ENCODE results near the gene B3GLCT.
"Not testable (repeated sequence)": the region's sequence is repeated elsewhere in the genome, so short reads cannot be mapped to it uniquely, and the experiment has no call there.

B3GLCT gene

DNA sequence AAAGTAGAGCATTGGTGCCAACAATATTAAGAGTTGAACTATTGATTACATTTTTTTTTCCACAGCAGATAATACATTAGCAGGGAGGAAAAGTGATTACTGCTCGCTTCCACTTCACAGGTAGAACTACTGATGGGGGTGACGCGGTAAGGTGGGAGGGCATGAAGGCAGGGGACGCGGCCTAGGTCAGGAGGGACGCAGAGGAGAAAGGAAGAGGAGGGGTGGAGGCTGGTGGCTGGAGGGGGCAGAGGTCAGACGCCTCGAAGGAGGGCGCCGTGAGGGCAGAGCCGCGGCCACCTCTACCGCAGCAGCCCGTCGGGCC, 287 bp upstream of the B3GLCT start:
- Mint-ChIP-seq H3K27ac (peak overlapping the region; percentile 79), H3K4me1 (peaks cover 12 to 39% of the 10 kb centered on the region in 2 donors), H3K36me3 (peaks cover 0 to 3% of the 10 kb centered on the region in 2 donors), H3K27me3 (no peaks in the 10 kb centered on the region), H3K4me3 (peak overlapping the region; percentile 82 to 89), H3K9me3 (no peaks in the 10 kb centered on the region)
- DNase-seq = no peak
- peak; percentile 37 for ATAC-seq (replicated peaks)

DNA sequence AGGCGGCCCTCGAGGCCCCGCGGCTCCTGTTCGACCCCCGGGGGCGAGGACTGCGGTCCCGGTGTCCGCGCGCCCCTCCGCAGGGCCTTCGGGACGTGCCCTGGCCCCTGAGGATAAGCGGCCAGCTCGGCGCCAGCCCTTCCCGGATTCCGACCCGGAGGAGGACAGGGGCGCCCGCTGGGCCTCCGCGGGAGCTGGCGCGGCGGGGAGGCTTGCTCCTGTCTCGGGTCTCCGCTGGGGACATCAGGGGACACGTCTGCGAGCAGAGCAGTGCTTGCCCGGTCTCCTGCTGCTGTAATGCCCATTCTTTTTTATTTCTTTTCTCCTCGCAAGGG, 829 bp downstream of the B3GLCT start:
- peak overlapping the region; percentile 61 to 89 for H3K4me3 Mint-ChIP-seq
- no peaks in the 10 kb centered on the region for H3K9me3 Mint-ChIP-seq
- H3K27me3 Mint-ChIP-seq = no peaks in the 10 kb centered on the region
- peak; percentile 20 to 36 for ATAC-seq (replicated peaks)
- peaks cover 16 to 44% of the 10 kb centered on the region in 2 donors for H3K4me1 Mint-ChIP-seq
- H3K36me3 Mint-ChIP-seq = no peaks in the 10 kb centered on the region
- peak; percentile 39 for DNase-seq
- H3K27ac Mint-ChIP-seq = no peak overlapping the region

DNA sequence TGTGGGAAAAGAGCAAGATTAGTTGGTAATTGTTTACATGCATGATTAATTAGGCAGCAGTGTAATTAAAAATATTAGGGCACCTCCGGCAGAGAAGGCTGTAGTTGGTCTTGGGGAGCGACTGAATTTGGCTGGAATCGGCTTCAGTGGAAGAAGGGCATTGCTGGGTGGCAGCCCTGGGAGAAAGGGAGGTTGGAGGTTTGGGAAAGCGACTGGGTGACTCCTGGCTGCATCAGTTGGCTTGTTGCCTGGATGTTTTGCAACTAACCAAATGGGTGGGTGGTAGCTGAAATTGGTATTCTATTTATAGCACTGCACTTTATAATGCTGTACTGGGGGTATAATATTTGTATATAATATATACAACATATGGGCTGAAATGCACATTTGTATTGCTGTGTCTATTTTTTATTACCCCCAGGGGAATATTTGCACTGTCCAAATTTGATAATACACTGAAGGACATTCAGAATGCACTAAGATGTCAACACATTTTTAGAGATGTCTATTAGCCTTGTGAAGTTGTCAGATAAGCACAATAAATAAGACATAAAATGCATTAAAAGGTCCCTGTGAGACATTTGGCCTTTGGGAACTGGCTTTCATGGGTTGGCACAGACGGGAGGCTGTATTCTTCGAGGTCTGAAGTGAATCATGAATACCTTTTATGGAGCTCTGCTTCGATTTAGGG, 1.7 kb downstream of the B3GLCT start:
- no peak for DNase-seq
- Mint-ChIP-seq H3K36me3 (no peaks in the 10 kb centered on the region), H3K27me3 (no peaks in the 10 kb centered on the region), H3K4me3 (peak overlapping the region; percentile 61 to 89), H3K9me3 (no peaks in the 10 kb centered on the region), H3K27ac (peak overlapping the region; percentile 42), H3K4me1 (peaks cover 16 to 44% of the 10 kb centered on the region in 2 donors)
- no peak for ATAC-seq (replicated peaks)

DNA sequence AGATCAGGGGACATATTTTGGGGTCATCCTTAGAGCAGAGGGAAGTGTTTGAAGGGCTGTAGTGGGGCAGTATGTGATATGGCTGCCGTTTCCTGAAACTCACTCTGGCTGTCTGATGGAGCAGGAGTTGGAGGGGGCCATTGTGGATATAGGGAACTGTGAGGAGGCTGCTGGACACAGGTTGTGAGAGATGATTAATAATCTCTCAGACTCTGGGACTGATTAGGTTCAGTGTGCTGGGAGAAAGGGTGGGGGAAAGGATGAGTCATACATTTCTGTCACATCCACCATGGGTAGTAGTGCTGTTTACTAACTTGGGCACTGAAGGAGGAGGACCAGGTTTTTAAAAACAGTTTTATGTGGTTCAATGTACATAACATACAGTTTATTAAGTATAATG, 4.8 kb downstream of the B3GLCT start:
- H3K4me1 Mint-ChIP-seq = peaks cover 15 to 48% of the 10 kb centered on the region in 2 donors
- no peak overlapping the region for H3K27ac Mint-ChIP-seq
- DNase-seq (no peak), ATAC-seq (replicated peaks) (peak; percentile 12 to 28)
- H3K36me3 Mint-ChIP-seq = no peaks in the 10 kb centered on the region
- H3K4me3 Mint-ChIP-seq = no peak overlapping the region
- H3K9me3 Mint-ChIP-seq = no peaks in the 10 kb centered on the region
- no peaks in the 10 kb centered on the region for H3K27me3 Mint-ChIP-seq

DNA sequence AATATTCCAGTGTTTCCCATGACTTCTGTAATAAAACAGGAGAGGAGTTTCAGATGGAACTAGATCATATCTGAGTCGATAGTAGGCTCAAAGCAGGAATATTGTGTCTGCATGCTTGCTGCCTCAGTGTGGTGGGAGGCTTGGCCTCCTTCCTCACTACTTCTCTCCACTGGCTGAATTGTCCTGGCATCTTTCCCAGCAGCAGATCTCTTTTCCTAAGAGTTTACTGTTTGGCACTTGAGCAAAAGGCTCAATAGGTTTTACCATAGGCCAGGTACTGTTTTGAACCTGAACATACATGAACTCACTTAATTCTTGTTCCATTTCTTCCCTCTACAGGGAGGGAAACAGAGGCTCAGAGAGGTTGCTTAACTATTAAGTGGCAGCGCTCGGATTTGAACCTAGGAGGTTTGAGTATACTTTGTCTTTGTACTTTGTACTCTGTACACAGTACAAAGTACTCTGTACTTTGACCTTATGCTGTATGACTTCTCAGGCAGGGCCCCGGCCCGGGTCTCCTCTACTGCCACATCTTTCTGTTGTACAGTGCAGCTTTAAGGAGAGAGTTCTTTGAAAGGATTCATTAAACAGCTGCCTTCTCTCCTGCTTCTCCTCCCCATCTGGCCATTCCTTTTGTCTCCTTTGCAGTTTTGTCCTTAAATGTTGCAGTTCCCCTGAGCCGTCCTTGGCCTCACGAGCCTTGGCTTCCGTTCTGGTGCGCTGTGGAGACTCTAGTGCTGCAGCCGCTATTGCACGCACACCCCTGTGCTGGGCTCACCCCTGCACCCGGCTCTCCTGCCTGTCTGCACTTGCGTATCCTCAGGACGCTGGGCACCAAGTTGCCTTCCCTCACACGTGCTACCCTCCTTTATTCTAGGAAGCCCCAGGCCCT, 8.1 kb downstream of the B3GLCT start:
- Mint-ChIP-seq H3K9me3 (no peaks in the 10 kb centered on the region), H3K4me1 (peaks cover 10 to 30% of the 10 kb centered on the region in 2 donors), H3K27ac (no peak overlapping the region), H3K36me3 (no peaks in the 10 kb centered on the region), H3K4me3 (no peak overlapping the region), H3K27me3 (no peaks in the 10 kb centered on the region)
- DNase-seq (no peak), ATAC-seq (replicated peaks) (no peak)

DNA sequence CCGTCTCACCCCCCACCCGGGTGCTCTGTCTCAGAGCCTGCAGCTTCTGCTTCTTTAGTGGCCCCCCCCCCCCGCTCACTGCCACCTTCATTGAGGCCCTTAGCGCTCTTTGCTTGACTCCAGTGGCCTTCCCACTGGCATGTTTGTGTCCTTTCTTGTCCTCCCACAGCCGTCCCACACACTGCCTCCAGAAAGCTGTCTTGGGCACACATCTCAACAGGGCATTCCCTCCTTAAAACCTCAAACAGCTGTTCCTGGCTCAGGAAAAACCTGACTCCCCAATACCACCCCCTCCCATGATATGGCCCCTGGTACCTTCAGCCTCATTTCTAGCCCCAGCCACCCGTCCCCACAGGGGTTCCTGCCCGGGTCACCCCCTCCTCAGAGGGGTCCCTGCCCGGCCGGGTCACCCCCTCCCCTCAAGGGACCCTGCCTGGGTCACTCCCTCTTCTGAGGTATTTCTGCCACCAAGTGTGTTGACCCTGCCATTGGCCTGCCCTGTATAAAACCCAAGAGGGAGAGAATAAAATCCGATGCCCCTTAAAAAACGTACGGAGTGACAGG, 8.9 kb downstream of the B3GLCT start:
- H3K4me3 Mint-ChIP-seq = no peak overlapping the region
- no peaks in the 10 kb centered on the region for H3K27me3 Mint-ChIP-seq
- peaks cover 12 to 28% of the 10 kb centered on the region in 2 donors for H3K4me1 Mint-ChIP-seq
- no peak overlapping the region for H3K27ac Mint-ChIP-seq
- H3K36me3 Mint-ChIP-seq = no peaks in the 10 kb centered on the region
- no peaks in the 10 kb centered on the region for H3K9me3 Mint-ChIP-seq
- no peak for ATAC-seq (replicated peaks)
- DNase-seq = no peak

DNA sequence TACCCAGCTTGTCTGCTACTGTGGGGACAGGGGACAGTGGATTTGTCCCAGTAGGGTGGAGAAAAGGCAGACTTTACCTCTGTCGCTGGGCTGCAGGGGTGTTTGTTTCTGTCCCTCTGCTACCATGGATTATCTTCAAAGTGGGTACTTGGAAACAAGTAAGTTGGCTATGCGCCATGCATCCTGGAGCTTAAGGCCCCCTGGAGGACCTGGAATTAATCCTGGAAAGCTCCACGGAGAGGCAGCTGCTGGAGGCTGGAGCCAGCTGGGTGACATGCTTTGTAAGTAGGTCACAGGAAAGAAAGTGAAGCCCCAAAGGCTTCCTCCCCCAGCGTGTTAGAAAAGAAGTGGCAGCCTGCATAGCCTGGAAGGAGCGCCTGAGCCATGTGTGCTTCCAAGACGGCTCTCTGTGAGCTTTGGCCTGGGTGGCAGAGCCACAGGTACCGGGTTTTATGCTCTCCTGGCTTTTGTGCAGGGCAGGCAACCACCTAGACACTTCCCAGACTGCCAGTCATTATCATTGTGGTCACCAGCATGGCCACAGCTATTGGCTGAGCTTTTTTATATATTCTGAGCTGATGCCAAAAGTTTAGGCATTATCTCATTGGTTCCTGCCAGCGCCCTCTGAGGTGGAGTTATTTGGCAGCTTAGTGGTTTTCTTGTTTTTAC, 9.5 kb downstream of the B3GLCT start:
- no peaks in the 10 kb centered on the region for H3K27me3 Mint-ChIP-seq
- DNase-seq (no peak), ATAC-seq (replicated peaks) (peak; percentile 22 to 31)
- H3K4me1 Mint-ChIP-seq = peaks cover 13 to 28% of the 10 kb centered on the region in 2 donors
- no peaks in the 10 kb centered on the region for H3K36me3 Mint-ChIP-seq
- no peak overlapping the region for H3K4me3 Mint-ChIP-seq
- no peak overlapping the region for H3K27ac Mint-ChIP-seq
- no peaks in the 10 kb centered on the region for H3K9me3 Mint-ChIP-seq

DNA sequence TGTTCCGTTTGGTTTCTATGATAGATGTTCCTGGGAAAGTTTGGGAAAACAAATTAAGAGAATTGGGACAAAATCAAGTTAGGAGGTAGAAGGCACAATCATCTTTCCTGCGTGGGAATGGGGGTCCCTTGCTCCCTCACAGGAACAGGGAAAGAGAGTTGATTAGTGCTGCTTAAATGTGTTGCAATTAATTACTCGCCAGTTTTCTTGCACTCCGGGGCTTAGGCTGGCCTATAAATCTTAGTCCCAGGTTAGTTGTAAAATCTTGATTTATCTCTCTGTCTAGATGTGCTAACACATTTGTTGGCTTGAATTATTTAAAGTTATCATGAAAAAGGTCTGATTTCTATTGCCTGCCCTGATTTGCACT, 10.1 kb downstream of the B3GLCT start:
- Mint-ChIP-seq H3K4me3 (no peak overlapping the region), H3K36me3 (no peaks in the 10 kb centered on the region), H3K27me3 (no peaks in the 10 kb centered on the region), H3K27ac (no peak overlapping the region), H3K9me3 (no peaks in the 10 kb centered on the region), H3K4me1 (peaks cover 12 to 27% of the 10 kb centered on the region in 2 donors)
- DNase-seq (no peak), ATAC-seq (replicated peaks) (no peak)

DNA sequence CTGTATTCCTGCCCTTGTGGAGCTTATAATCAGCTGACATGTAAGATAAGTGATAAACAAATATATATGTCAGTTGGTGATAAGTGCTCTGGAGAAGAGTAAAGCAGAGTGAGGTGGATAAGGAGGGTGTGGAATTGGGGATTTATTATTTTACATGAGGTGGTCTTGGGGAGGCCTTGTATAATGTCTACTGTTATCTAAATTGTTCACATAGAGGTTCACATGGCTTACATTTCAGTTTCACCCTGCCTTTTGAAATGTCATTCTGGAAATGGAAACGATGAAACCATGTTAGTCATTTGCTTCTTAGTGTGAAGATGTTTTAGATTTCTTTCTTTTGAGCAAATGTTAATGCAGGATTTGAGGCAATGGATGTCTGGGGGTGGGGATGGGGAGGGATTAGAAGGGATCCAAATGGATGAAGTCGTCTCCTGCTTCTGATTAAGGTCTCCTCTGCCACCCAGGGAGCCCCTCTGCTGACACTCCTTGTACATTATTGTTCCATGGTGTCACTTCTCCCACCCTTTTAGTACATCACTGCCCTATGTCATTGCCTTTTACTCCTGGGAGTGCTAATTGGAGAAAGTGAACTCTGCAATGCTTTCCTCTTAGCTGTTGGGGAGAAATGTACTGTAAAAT, 14.0 kb downstream of the B3GLCT start:
- Mint-ChIP-seq H3K36me3 (peaks cover 0 to 9% of the 10 kb centered on the region in 2 donors), H3K9me3 (no peaks in the 10 kb centered on the region), H3K4me1 (peaks cover 8 to 20% of the 10 kb centered on the region in 2 donors), H3K4me3 (no peak overlapping the region), H3K27me3 (no peaks in the 10 kb centered on the region), H3K27ac (no peak overlapping the region)
- ATAC-seq (replicated peaks) = no peak
- DNase-seq = no peak

DNA sequence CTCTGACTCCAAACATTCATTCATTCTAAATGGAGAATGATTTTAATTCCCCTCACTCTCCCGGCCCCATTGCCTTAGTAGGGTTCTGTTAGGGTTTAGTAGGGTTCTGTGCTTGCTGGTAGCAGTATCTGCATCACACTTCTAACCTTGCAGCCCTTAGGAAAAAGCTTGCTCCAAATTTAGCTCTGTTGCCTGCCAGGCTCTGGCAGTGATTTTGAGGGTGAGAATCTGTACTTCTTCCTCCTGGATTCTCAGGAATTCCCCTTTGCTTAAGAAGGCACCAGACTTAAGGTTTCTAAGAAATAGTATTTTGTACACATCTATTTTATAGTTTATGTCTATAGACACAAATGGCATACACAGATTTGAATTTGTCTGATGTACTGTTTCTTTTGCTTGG, 14.7 kb downstream of the B3GLCT start:
- H3K4me3 Mint-ChIP-seq = no peak overlapping the region
- H3K27me3 Mint-ChIP-seq = no peaks in the 10 kb centered on the region
- no peak for ATAC-seq (replicated peaks)
- peaks cover 8 to 19% of the 10 kb centered on the region in 2 donors for H3K4me1 Mint-ChIP-seq
- no peaks in the 10 kb centered on the region for H3K9me3 Mint-ChIP-seq
- no peak for DNase-seq
- no peak overlapping the region for H3K27ac Mint-ChIP-seq
- peaks cover 0 to 9% of the 10 kb centered on the region in 2 donors for H3K36me3 Mint-ChIP-seq

DNA sequence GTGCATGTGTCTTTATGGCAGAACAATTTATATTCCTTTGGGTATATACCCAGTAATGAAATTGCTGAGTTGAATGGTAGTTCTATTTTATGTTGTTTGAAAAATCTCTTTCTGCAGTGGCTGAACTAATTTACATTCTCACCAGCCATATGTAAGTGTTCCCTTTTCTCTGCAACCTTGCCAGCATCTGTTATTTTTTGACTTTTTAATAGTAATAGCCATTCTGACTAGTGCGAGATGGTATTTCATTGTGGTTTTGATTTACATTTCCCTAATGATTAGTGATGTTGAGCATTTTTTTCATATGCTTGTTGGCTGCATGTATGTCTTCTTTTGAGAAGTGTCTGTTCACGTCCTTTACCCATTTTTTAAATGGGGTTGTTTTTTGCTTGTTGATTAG, 17.1 kb downstream of the B3GLCT start:
- not testable (repeated sequence) for H3K27ac Mint-ChIP-seq; DNase-seq; ATAC-seq (replicated peaks); H3K4me3 Mint-ChIP-seq; H3K27me3 Mint-ChIP-seq; H3K9me3 Mint-ChIP-seq; H3K36me3 Mint-ChIP-seq
- peaks cover 8 to 14% of the 10 kb centered on the region in 2 donors for H3K4me1 Mint-ChIP-seq

DNA sequence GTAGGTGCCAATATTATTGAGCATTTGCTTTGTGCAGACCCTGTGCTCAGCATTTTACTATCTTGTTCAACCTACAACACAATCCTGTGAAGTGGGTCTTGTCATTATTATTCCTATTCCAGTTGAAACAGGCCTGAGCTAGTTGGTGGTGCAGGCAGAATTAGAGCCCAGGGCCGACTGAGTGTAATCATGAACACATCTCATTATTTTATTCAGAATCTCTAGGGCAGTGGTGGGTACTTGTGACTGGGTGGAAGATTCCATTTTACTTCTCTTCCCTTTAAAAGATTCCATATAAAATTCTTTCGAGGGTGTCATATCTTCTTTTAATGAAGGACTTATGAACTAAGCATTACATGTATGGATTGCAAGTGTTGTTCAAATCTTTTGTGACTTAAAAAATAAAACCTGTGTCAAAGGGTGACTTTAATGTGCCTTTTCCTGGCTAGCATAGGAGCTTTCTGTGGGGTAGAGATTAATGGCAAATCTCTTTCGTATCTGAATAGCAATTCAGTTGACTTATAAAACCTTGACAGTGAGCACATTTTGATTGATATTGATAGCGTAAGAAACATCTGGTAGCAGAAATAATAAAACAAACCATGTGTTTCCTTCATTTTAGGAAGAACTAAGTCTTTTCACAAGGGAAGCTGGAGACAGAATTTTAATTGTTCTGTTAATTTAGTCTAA, 20.3 kb downstream of the B3GLCT start:
- DNase-seq = no peak
- no peaks in the 10 kb centered on the region for H3K27me3 Mint-ChIP-seq
- no peaks in the 10 kb centered on the region for H3K9me3 Mint-ChIP-seq
- H3K4me3 Mint-ChIP-seq = no peak overlapping the region
- H3K4me1 Mint-ChIP-seq = peaks cover 7 to 13% of the 10 kb centered on the region in 2 donors
- peaks cover 0 to 14% of the 10 kb centered on the region in 2 donors for H3K36me3 Mint-ChIP-seq
- no peak overlapping the region for H3K27ac Mint-ChIP-seq
- no peak for ATAC-seq (replicated peaks)

DNA sequence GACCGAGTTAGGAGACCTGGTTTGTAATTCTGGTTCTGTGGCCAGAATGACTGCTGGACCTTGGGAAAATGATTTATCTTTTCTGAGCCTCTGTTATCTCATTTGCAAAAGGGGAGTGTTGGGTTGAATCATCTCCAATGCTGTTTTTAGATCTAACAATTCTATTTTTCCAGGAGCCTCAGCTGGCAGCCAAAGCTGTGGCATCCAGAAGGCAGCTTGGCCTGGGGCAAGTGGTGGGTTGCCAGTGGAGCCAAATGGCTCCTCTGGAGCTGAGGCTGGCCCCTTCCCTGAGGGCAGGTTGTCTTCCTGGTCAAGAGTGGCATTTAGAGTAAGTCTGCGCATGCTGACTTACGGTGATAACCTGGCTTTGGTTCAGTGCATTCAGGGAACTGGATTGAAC, 21.3 kb downstream of the B3GLCT start:
- Mint-ChIP-seq H3K4me3 (no peak overlapping the region), H3K27ac (no peak overlapping the region), H3K9me3 (no peaks in the 10 kb centered on the region), H3K36me3 (peaks cover 0 to 14% of the 10 kb centered on the region in 2 donors), H3K27me3 (no peaks in the 10 kb centered on the region), H3K4me1 (peaks cover 7 to 13% of the 10 kb centered on the region in 2 donors)
- no peak for ATAC-seq (replicated peaks)
- no peak for DNase-seq

DNA sequence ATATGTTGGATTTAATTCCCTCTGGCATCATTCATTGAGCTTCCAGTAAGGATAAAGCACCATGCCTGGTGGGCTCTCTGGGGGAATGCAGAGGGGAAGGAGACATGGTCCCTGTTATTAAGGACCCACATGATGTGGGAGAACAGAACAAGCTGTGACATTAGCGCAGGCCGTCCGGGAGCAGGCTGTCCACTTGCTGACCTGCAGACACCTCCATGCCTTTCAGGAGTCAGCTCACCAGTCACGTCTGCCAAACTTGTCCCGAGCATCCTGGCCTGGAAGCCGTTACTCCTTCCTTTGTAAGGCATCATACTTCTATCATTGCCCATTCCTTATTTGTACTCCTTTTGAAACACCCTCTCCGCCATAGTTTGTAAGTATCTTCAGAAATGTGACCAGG, 23.4 kb downstream of the B3GLCT start:
- no peak overlapping the region for H3K4me3 Mint-ChIP-seq
- no peaks in the 10 kb centered on the region for H3K9me3 Mint-ChIP-seq
- no peak overlapping the region for H3K27ac Mint-ChIP-seq
- H3K36me3 Mint-ChIP-seq = peaks cover 0 to 8% of the 10 kb centered on the region in 2 donors
- ATAC-seq (replicated peaks) = no peak
- peaks cover 7 to 13% of the 10 kb centered on the region in 2 donors for H3K4me1 Mint-ChIP-seq
- no peaks in the 10 kb centered on the region for H3K27me3 Mint-ChIP-seq
- DNase-seq = no peak
